RWPE2 (cell line): ENCODE measurements around the gene SMIM13.
"Not testable (repeated sequence)": the region's sequence is repeated elsewhere in the genome, so short reads cannot be mapped to it uniquely, and the experiment has no call there.

Experiments
- ATAC-seq: fragments of 200-7000 bp; cut with Tn5 transposase; 3 replicates; pipeline ENCODE4 v1.9.1; 2021; ENCODE audit warnings: low read depth
- DNase-seq: peaks from one replicate; pipeline ENCODE4 v3.0.0-alpha.2; 2020; ENCODE audit warnings: low spot score
- H3K27ac ChIP-seq: fragments of 450-650 bp; 2 replicates; pipeline ENCODE4 v1.5.1; 2017; ENCODE audit warnings: mild to moderate bottlenecking; ENCODE audit not compliant: poor library complexity, severe bottlenecking
- H3K27me3 ChIP-seq: fragments of 250-450 bp; sonication (Bioruptor Pico); 2 replicates; pipeline ENCODE4 v1.5.1; 2021; ENCODE audit warnings: mild to moderate bottlenecking, moderate library complexity; ENCODE audit not compliant: insufficient read depth, poor library complexity, severe bottlenecking
- H3K36me3 ChIP-seq: fragments of 250-450 bp; sonication (Bioruptor Pico); 2 replicates; pipeline ENCODE4 v1.5.1; 2020; ENCODE audit warnings: low read depth, mild to moderate bottlenecking, moderate library complexity
- H3K4me1 ChIP-seq: fragments of 250-450 bp; sonication (Bioruptor Pico); 2 replicates; pipeline ENCODE4 v1.5.1; 2021; ENCODE audit warnings: mild to moderate bottlenecking, moderate library complexity; ENCODE audit not compliant: insufficient read depth, poor library complexity, severe bottlenecking
- H3K4me3 ChIP-seq: fragments of 250-450 bp; sonication (Bioruptor Pico); 2 replicates; pipeline ENCODE4 v1.5.1; 2021; ENCODE audit warnings: mild to moderate bottlenecking, moderate library complexity; ENCODE audit not compliant: severe bottlenecking
- H3K9me3 ChIP-seq: fragments of 250-450 bp; sonication (Bioruptor Pico); 2 replicates; pipeline ENCODE4 v1.5.1; 2021; ENCODE audit warnings: mild to moderate bottlenecking, moderate library complexity; ENCODE audit not compliant: severe bottlenecking
- CTCF ChIP-seq: fragments of 450-650 bp; IDR thresholded peaks from one replicate; pipeline ENCODE4 v1.5.1; 2017; ENCODE audit warnings: mild to moderate bottlenecking, moderate library complexity; ENCODE audit not compliant: poor library complexity, severe bottlenecking

Gene SMIM13

GRCh38 chr6:11089695-11090094 lies 3.9 kb upstream of the SMIM13 start:
- Histone ChIP-seq H3K27me3 (no peaks in the 10 kb centered on the region), H3K4me3 (no peak overlapping the region), H3K27ac (no peak overlapping the region), H3K9me3 (no peaks in the 10 kb centered on the region), H3K4me1 (no peaks in the 10 kb centered on the region), H3K36me3 (no peaks in the 10 kb centered on the region)
- DNase-seq (no peak), ATAC-seq (no peak)
- TF ChIP-seq CTCF: no peak

- ATAC-seq, DNase-seq, H3K9me3 ChIP-seq, H3K27ac ChIP-seq, H3K36me3 ChIP-seq, H3K4me1 ChIP-seq, H3K4me3 ChIP-seq, H3K27me3 ChIP-seq: not testable (repeated sequence)
These were observed 2.5 kb upstream of the SMIM13 start for GRCh38 chr6:11091141-11091540.

- ATAC-seq (peak; percentile 16), DNase-seq (no peak)
- Histone ChIP-seq H3K27me3 (no peaks in the 10 kb centered on the region), H3K27ac (peak overlapping the region; percentile 74), H3K9me3 (no peaks in the 10 kb centered on the region), H3K4me1 (peaks cover 9% of the 10 kb centered on the region), H3K4me3 (peak overlapping the region; percentile 99), H3K36me3 (no peaks in the 10 kb centered on the region; the same call in 1 of the 2 replicates)
- no peak for TF ChIP-seq CTCF
These were observed 812 bp upstream of the SMIM13 start for GRCh38 chr6:11092668-11093375.

- no peaks in the 10 kb centered on the region; the same call in none of the 2 replicates for H3K36me3 ChIP-seq
- TF ChIP-seq CTCF: no peak
- H3K9me3 ChIP-seq: no peaks in the 10 kb centered on the region
- ATAC-seq (peak; percentile 16), DNase-seq (no peak)
- H3K4me3 ChIP-seq: peak overlapping the region; percentile 99
- H3K27me3 ChIP-seq: no peaks in the 10 kb centered on the region
- H3K4me1 ChIP-seq: peaks cover 9% of the 10 kb centered on the region
- peak overlapping the region; percentile 74 for H3K27ac ChIP-seq
These were observed 333 bp upstream of the SMIM13 start for GRCh38 chr6:11093376-11093625.

GRCh38 chr6:11094411-11094851 lies 797 bp downstream of the SMIM13 start:
- Histone ChIP-seq H3K4me3 (peak overlapping the region; percentile 99), H3K27me3 (no peaks in the 10 kb centered on the region), H3K4me1 (peaks cover 9% of the 10 kb centered on the region), H3K27ac (peak overlapping the region; percentile 74), H3K36me3 (peaks cover 8% of the 10 kb centered on the region), H3K9me3 (no peaks in the 10 kb centered on the region)
- TF ChIP-seq CTCF: no peak
- peak; percentile 62 for DNase-seq
- ATAC-seq: peak; percentile 44
